Measurements from ENCODE around the gene ATP8B2.

DNA sequence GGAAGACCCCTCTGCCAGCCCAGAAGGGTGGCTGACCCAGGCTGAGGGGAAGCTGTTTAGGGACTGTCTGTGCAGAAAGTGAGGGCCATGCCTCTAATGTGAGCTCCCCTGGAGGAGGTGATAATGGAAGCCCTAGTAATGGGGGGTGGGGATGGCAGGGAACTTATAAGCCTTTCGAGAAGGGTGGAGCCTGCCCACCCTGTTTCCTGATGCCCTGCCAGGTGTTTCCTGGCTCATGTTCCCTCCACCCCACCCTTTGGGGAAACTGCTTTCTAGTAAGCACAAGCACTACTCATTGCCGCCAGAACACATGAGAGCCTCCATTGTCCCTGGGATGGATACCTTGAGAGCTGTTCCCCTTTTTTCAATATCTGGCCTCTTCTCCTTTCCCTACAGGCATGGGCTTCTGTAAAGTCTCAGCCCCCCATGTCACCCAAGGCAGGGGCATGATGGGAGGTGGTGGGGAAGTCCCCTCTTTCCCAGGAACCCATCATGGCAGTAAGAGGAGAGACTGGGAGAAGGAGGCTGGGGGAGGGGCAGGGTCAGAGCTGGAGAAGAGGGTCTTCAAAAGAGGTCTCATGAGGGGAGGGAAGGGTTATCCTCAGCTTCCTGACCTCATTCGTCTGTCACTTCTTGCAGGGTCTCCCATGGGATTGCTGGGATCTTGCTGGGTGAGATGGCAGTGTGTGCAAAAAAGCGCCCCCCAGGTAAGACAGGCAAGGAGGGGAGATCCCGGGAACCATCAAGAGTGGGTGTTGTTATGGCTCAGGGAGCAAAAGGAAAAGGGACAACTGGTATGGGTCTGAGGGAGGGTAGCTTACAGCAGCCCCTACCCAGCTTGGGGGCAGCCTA is 2.4 kb downstream of the ATP8B2 start:
- TF ChIP-seq, protein P1, sequence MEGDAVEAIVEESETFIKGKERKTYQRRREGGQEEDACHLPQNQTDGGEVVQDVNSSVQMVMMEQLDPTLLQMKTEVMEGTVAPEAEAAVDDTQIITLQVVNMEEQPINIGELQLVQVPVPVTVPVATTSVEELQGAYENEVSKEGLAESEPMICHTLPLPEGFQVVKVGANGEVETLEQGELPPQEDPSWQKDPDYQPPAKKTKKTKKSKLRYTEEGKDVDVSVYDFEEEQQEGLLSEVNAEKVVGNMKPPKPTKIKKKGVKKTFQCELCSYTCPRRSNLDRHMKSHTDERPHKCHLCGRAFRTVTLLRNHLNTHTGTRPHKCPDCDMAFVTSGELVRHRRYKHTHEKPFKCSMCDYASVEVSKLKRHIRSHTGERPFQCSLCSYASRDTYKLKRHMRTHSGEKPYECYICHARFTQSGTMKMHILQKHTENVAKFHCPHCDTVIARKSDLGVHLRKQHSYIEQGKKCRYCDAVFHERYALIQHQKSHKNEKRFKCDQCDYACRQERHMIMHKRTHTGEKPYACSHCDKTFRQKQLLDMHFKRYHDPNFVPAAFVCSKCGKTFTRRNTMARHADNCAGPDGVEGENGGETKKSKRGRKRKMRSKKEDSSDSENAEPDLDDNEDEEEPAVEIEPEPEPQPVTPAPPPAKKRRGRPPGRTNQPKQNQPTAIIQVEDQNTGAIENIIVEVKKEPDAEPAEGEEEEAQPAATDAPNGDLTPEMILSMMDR (conservative IDR thresholded peaks at IDR 0.05 in 1 of 2, IDR thresholded peaks at IDR 0.05 in 1 of 2; ENCODE audit: extremely low read depth in 1 of 2, insufficient read depth in 1 of 2, low read depth in 1 of 2, low read length in 2 of 2): no peak
- no peak for TF ChIP-seq EZH2 (IDR thresholded peaks at IDR 0.05; ENCODE audit: borderline replicate concordance, low read length)
